OCI-LY3 (cell line): ENCODE measurements around the gene OR5K3.

ENCODE experiments used
- H2AFZ ChIP-seq: fragments of 200-600, 300-600 bp; shearing (Covaris generic); 2 replicates; pipeline ENCODE4 v1.6.0; 2014; ENCODE audit warnings: antibody characterized with exemption, low read depth, low read length
- H3K27ac ChIP-seq: fragments of 200-600, 300-600 bp; sonication (generic); 2 replicates; pipeline ENCODE4 v1.5.1; 2014; ENCODE audit warnings: mild to moderate bottlenecking, low read length, moderate library complexity, mixed read lengths
- H3K27me3 ChIP-seq: fragments of 200-600, 300-600 bp; sonication (generic); 2 replicates; pipeline ENCODE4 v1.6.1; 2014; ENCODE audit warnings: low read depth, low read length, mixed read lengths
- H3K36me3 ChIP-seq: fragments of 200-600, 300-600 bp; sonication (generic); replicated peaks from 2 replicates; pipeline ENCODE3; 2014; ENCODE audit warnings: low read depth, low read length, mixed read lengths
- H3K4me1 ChIP-seq: fragments of 300-600, 200-600 bp; sonication (generic); 2 replicates; pipeline ENCODE4 v1.6.1; 2014; ENCODE audit warnings: low read length, mixed read lengths
- H3K4me2 ChIP-seq: fragments of 200-600, 300-600 bp; sonication (generic); 2 replicates; pipeline ENCODE4 v1.6.1; 2014; ENCODE audit warnings: low read length, mixed read lengths
- H3K4me3 ChIP-seq: fragments of 300-600, 200-600 bp; sonication (generic); 2 replicates; pipeline ENCODE4 v1.5.1; 2014; ENCODE audit warnings: antibody characterized with exemption, mild to moderate bottlenecking, low read length, moderate library complexity
- H3K79me2 ChIP-seq: fragments of 300-600, 200-600 bp; shearing (Covaris generic); 2 replicates; pipeline ENCODE4 v1.6.1; 2014; ENCODE audit warnings: mild to moderate bottlenecking, low read length, mixed read lengths
- H3K9ac ChIP-seq: fragments of 300-600, 200-600 bp; shearing (Covaris generic); 2 replicates; pipeline ENCODE4 v1.6.0; 2014; ENCODE audit warnings: mild to moderate bottlenecking, low read length, moderate library complexity
- H3K9me3 ChIP-seq: fragments of 200-600, 300-600 bp; shearing (Covaris generic); 2 replicates; pipeline ENCODE4 v1.6.1; 2014; ENCODE audit warnings: low read length, mixed read lengths; ENCODE audit not compliant: insufficient read depth
- H4K20me1 ChIP-seq: fragments of 200-600, 300-600 bp; sonication (generic); 2 replicates; pipeline ENCODE4 v1.6.1; 2016; ENCODE audit warnings: low read length, mixed read lengths; ENCODE audit not compliant: insufficient read depth
- EZH2phosphoT487 ChIP-seq: fragments of 200-600 bp; shearing (Covaris generic); IDR thresholded peaks from 2 replicates; pipeline ENCODE4 v1.6.1; 2018; ENCODE audit warnings: antibody characterized with exemption, mixed run types, low read depth
- TF ChIP-seq, protein P1 (sequence below): fragments of 200-600, 300-600 bp; sonication (generic); IDR thresholded peaks from 2 replicates; pipeline ENCODE4 v1.5.1; 2014; ENCODE audit warnings: antibody characterized with exemption, low read length, low read depth

OR5K3 gene

DNA sequence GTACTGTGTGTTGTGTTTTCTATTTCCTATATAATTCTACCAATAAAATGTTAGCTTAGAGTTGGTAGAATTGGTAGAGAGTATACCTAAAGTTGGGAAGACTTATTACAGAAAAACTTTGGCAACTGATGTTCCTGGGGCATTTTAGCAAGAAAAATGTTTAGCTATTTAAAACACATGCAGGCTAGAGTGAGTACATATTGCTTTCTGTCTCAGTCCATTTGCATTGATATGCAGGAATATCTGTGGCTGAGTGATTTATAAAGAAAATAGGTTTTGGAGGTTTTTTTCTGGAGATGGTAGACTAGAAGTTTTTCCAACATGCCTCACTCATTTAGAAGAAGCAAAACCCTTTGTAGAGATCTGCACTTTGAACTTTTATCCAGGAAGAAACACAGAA is 42.1 kb downstream of the OR5K3 start:
- no peak overlapping the region for H3K9ac ChIP-seq

DNA sequence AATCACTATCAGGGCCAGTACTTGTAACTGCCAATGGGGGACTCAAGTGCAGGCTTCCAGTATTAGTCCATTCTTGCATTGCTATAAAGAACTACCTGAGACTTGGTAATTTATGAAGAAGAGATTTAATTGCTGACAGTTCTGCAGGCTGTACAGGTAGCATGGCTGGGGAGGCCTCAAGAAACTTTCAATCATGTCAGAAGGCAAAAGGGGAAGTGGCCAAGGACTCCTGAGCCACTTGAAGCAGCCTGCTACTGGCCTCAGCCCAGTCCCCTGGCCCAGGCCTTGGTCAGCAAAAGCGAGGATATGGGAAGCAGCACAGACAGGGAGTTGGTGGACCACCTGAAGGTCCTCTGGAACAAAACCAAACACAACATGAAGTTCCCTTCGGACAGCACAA is 43.3 kb downstream of the OR5K3 start:
- no peaks in the 10 kb centered on the region for H3K4me1 ChIP-seq
- H3K4me2 ChIP-seq = no peak overlapping the region
- no peaks in the 10 kb centered on the region for H3K27me3 ChIP-seq
- no peak overlapping the region for H3K9ac ChIP-seq
- peaks cover 9% of the 10 kb centered on the region; the same call in 1 of the 2 replicates for H3K9me3 ChIP-seq
- no peak for TF ChIP-seq EZH2phosphoT487
- no peaks in the 10 kb centered on the region for H4K20me1 ChIP-seq
- H3K27ac ChIP-seq = no peak overlapping the region
- H3K79me2 ChIP-seq = no peaks in the 10 kb centered on the region
- H2AFZ ChIP-seq = no peak overlapping the region
- no peak overlapping the region for H3K4me3 ChIP-seq
- H3K36me3 ChIP-seq = no peaks in the 10 kb centered on the region

More for the DNA sequence above, 42.1 kb downstream of the OR5K3 start:
- Histone ChIP-seq H3K4me2 (no peak overlapping the region), H3K4me1 (no peaks in the 10 kb centered on the region), H3K27me3 (no peaks in the 10 kb centered on the region), H3K9me3 (peaks cover 9% of the 10 kb centered on the region; the same call in 1 of the 2 replicates), H2AFZ (no peak overlapping the region), H3K4me3 (no peak overlapping the region), H4K20me1 (no peaks in the 10 kb centered on the region), H3K79me2 (no peaks in the 10 kb centered on the region), H3K27ac (no peak overlapping the region), H3K36me3 (no peaks in the 10 kb centered on the region)
- TF ChIP-seq, protein P1, sequence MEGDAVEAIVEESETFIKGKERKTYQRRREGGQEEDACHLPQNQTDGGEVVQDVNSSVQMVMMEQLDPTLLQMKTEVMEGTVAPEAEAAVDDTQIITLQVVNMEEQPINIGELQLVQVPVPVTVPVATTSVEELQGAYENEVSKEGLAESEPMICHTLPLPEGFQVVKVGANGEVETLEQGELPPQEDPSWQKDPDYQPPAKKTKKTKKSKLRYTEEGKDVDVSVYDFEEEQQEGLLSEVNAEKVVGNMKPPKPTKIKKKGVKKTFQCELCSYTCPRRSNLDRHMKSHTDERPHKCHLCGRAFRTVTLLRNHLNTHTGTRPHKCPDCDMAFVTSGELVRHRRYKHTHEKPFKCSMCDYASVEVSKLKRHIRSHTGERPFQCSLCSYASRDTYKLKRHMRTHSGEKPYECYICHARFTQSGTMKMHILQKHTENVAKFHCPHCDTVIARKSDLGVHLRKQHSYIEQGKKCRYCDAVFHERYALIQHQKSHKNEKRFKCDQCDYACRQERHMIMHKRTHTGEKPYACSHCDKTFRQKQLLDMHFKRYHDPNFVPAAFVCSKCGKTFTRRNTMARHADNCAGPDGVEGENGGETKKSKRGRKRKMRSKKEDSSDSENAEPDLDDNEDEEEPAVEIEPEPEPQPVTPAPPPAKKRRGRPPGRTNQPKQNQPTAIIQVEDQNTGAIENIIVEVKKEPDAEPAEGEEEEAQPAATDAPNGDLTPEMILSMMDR = no peak
- no peak for TF ChIP-seq EZH2phosphoT487

DNA sequence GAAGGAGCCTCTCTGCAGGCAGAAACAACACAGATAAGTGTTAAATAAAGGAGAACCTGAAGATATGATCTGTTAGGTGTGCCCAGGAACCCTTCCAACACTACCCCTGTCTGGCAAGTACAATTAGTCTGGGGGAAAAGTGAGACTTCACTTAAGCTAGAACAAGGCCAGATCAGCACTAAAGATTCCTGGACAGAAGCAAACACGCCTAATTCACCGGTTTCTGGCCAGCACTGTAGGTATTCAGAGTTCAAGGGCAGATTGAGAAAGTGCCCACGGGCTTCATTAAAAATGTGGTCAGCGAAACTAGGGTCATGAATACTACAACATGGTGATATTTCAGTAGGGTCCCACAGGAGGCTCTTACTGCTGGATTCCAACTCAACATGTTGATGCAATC is 43.9 kb downstream of the OR5K3 start:
- Histone ChIP-seq H3K9me3 (peaks cover 9% of the 10 kb centered on the region; the same call in 1 of the 2 replicates), H3K4me3 (no peak overlapping the region), H3K4me1 (no peaks in the 10 kb centered on the region), H3K79me2 (no peaks in the 10 kb centered on the region), H3K27me3 (no peaks in the 10 kb centered on the region), H3K36me3 (no peaks in the 10 kb centered on the region), H4K20me1 (no peaks in the 10 kb centered on the region), H2AFZ (no peak overlapping the region), H3K27ac (no peak overlapping the region), H3K4me2 (no peak overlapping the region), H3K9ac (no peak overlapping the region)
- TF ChIP-seq, protein P1 = no peak
- TF ChIP-seq EZH2phosphoT487 = no peak

DNA sequence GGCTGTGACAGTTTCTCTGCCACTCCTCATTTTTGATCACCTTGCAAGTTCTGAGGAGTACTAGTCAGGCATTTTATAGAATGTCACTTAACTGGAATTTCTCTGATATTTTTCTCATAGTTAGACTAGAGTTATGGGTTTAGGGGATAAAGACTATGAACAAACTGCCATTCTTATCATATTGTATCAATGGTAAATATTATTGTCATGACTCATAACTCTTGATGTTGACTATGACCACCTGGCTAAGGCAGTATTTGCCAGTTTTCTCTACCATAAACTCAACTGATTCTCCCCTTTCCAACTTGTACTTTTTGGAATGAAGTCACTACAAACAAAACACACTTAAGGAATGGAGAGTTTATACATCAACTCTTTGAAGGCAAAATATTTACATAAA is 49.8 kb downstream of the OR5K3 start:
- H2AFZ ChIP-seq = no peak overlapping the region
- no peak overlapping the region for H3K27ac ChIP-seq
- H3K27me3 ChIP-seq = no peaks in the 10 kb centered on the region
- TF ChIP-seq, protein P1 = no peak
- no peak for TF ChIP-seq EZH2phosphoT487
- no peaks in the 10 kb centered on the region for H4K20me1 ChIP-seq
- H3K9ac ChIP-seq = no peak overlapping the region
- H3K36me3 ChIP-seq = no peaks in the 10 kb centered on the region
- H3K4me2 ChIP-seq = no peak overlapping the region
- H3K4me1 ChIP-seq = no peaks in the 10 kb centered on the region
- H3K4me3 ChIP-seq = no peak overlapping the region
- H3K79me2 ChIP-seq = no peaks in the 10 kb centered on the region
- no peaks in the 10 kb centered on the region for H3K9me3 ChIP-seq
